ENCODE data around the gene CYTH4. TPM values are rescaled to one million over a fixed set of nuclear protein-coding genes. Genes with fewer than 3 reads are reported as not detected.
A peak's percentile ranks its signal among the peaks of the same experiment; 100 is the strongest.
"Not testable (repeated sequence)": the region's sequence is repeated elsewhere in the genome, so short reads cannot be mapped to it uniquely, and the experiment has no call there.

CYTH4 gene
- polyA plus RNA-seq, 4 donors = 2.4 to 4.9 (median 3.8) TPM

GRCh38 chr22:37325039-37325395 lies 42.7 kb downstream of the CYTH4 start:
- no peak for DNase-seq (ENCODE audit: low read depth in 4 of 4, low spot score in 2 of 4)

- DNase-seq (ENCODE audit: low read depth in 4 of 4, low spot score in 2 of 4) = no peak
These were observed 44.4 kb downstream of the CYTH4 start for GRCh38 chr22:37326726-37327125.

DNA sequence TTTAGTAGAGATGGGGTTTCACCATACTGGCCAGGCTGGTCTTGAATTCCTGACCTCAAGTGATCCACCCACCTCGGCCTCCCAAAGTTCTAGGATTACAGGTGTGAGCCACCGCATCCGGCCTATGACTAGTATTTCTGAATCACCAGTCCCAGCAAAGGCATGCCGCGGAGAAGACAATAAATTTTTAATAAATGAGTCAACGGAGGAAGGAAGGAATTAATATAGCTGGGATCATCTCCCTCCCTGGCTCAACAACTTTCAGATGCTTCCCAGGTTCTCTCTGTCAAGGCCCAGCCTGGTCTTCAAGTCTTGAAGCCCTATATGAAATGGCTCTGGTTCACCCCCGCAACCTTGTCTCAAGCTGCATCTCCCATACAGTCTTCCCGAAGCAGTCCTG lies 45.7 kb downstream of the CYTH4 start:
- no peak for DNase-seq (ENCODE audit: low read depth in 4 of 4, low spot score in 2 of 4)

DNA sequence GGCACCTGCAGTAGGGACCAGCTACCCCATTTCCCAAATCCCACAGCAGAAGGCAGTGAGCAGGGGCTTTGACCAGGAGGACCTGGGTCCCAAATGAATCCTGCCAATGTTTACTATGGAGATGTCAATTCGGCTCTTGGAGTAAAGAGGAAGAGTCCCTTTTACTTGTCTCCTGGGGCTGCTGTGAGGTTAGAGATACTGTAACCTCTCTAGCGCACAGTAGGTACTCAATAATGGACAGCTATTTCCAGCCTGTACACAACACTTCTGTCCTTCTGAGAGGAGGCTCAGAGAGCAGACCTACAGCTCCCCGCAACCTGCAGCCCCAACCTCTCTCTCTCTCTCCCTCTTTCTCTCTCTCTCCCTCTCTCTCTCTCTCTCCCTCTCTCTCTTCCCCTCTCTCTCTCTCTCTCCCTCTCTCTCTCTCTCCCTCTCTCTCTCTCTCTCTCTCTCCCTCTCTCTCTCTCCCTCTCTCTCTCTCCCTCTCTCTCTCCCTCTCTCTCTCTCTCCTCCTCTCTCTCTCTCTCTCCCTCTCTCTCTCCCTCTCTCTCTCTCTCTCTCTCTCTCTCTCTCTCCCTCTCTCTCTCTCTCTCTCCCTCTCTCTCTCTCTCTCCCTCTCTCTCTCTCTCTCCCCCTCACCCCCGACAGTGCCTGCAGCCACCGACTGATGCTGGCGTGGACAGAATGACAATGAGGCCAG lies 46.4 kb downstream of the CYTH4 start:
- not testable (repeated sequence) for DNase-seq (ENCODE audit: low read depth in 4 of 4, low spot score in 2 of 4)

DNA sequence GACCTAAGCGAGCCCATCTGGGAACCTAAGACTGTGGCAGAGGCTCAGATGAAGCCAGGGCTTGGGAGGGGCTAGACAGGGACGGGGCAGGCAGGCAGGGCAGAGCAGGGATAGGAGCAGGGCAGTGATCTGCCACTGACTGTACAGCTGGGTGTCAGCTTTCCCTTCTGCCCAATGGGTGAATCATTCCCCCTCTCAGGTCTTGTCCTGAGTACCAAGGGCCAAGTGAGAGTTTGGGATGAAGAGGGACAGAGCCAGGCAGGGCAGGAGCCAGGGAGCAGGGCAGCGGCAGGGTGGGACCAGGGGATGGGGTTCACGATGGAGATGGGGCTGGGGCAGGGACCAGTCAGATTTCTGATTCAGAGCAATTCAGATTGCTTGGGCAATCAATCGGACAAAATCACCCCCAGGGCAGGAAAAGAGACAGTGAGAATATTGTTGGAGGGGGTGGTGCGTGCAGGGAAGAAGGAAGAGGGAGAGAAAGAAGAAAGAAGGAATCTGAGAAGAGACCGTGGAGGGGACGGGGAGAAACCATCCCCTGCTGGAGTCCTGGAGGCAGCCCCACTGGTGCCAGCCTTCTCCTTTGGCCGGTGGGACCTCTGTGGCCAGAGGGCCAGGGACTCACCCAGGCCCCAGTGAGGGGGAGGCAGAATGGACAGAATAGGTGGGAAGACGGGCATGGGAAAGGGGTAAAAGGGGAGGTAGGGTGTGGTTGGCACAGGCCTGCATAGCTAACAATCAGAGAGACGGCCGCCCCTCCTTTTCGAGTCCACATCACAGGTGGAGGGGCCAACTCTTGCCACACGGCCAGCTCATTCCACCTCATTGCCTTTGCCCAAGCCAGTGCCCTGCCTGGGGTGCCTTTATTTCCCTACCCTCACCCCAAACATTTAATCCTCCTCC lies 47.2 kb downstream of the CYTH4 start:
- no peak for DNase-seq (ENCODE audit: low read depth in 4 of 4, low spot score in 2 of 4)

GRCh38 chr22:37330200-37331033 lies 48.1 kb downstream of the CYTH4 start:
- DNase-seq (ENCODE audit: low read depth in 4 of 4, low spot score in 2 of 4) = peak in 3 of 4 donors; percentile 54 to 73 (median 61)

DNA sequence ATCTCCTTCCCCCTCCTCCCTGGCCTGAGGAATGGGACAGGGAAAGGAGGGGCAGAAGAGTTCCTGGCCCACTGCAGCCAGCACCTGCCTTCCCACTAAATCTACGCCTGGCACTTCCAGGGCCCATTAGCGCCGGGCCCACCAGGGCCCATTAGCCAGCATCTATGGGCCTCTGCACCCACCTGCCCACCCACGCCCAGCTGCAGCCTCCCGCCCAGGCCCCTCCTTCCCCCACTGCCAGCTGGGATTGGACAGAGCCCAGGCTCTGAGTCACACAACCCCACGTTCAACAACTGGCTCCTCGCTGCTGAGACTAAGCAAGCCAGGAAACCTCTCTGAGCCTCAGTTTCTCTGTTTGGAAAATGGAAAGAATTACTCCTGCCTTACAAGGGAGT lies 48.7 kb downstream of the CYTH4 start:
- DNase-seq (ENCODE audit: low read depth in 4 of 4, low spot score in 2 of 4) = no peak

DNA sequence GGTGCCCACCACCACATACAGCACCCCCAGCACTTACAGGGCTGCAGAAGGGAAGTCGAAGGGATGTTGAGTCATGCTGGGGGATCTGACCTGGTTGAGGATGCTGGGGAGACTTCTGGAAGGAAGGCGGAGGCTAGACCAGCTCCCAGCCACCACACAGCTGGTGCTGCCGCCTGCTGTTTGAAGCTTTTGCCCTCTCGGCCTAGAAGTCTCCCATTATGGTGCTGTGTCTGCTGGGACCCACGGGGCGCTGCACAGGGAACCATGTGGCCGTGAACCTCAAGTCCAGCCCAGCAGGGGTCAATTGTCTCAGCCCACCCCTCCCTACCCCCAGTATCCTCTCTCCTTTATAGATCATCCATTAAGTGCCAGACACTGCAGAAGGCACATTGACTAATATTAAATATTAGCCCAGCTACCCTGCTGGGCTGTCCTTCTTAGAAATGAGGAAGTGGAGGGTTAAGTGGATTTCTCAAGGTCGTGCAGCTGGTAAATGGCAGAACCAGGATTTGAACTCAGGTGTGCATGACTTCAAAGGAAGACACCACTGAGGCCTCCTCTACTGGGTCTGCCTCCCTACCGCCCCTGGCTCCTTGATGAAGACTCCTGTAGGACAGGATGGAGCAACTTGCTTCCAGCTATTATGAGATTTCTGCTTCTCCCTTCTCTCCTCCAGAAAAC lies 49.7 kb downstream of the CYTH4 start:
- DNase-seq (ENCODE audit: low read depth in 4 of 4, low spot score in 2 of 4) = no peak

- no peak for DNase-seq (ENCODE audit: low read depth in 4 of 4, low spot score in 2 of 4)
These were observed 51.6 kb downstream of the CYTH4 start for GRCh38 chr22:37333724-37334460.

DNA sequence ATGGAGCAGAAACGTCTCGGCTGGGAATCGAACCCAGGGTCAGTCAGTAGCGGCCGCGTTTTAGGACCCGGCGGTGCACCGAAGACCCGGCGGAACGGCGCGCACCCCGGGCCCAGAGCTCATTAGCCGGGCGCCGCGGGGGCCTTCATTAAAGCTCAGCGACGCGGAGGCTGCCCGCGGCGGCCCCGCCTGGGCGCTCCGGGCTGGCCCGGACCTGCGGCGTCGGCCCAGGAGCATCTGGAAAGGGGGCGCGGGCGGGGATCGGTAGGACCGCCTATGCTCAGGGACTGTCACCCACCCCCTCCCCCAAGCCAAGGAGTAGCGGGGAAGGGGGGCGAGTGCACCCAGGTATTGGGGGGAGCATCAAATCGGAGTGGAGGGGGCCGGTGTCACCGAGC lies 52.2 kb downstream of the CYTH4 start:
- no peak for DNase-seq (ENCODE audit: low read depth in 4 of 4, low spot score in 2 of 4)

GRCh38 chr22:37334859-37335805 lies 52.8 kb downstream of the CYTH4 start:
- no peak for DNase-seq (ENCODE audit: low read depth in 4 of 4, low spot score in 2 of 4)

- DNase-seq (ENCODE audit: low read depth in 4 of 4, low spot score in 2 of 4) = no peak
These were observed 53.5 kb downstream of the CYTH4 start for GRCh38 chr22:37335806-37336199.

GRCh38 chr22:37336579-37336978 lies 54.3 kb downstream of the CYTH4 start:
- no peak for DNase-seq (ENCODE audit: low read depth in 4 of 4, low spot score in 2 of 4)

DNA sequence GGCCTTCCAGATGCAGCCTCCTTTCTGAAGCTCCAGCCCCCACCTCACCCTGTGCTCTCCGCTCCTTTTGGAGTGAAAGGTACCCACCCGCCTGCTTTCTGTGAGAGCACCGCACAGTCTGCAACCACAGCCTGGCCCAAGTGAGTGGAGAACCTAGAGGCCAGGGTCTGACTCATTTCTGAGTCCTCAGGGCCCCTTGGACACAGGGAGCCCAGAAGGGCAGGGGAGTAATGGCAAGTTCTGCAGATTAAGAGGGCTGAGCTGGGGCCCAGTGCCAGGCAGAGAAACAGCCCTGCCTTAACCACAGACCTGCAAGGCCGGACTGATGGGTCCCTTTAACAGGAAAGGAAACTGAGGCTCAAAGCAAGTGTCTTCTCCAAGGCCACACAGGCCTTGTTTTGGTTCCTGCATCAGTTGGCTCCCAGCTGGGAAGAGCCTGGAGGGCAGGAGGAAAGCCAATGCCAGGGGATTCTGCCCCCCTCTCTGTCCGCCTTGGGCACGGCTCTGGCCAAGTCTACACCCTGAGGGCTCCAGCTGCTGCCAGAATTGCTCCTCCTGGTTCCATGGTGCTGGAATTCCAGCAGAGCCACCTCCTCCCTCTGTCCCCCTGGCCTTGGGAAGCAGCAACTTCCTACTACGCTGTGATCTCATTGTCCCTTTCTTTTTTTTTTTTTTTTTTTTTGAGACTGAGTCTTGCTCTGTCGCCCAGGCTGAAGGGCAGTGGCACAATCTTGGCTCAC lies 55.1 kb downstream of the CYTH4 start:
- no peak for DNase-seq (ENCODE audit: low read depth in 4 of 4, low spot score in 2 of 4)

GRCh38 chr22:37338539-37339246 lies 56.4 kb downstream of the CYTH4 start:
- no peak for DNase-seq (ENCODE audit: low read depth in 4 of 4, low spot score in 2 of 4)

DNA sequence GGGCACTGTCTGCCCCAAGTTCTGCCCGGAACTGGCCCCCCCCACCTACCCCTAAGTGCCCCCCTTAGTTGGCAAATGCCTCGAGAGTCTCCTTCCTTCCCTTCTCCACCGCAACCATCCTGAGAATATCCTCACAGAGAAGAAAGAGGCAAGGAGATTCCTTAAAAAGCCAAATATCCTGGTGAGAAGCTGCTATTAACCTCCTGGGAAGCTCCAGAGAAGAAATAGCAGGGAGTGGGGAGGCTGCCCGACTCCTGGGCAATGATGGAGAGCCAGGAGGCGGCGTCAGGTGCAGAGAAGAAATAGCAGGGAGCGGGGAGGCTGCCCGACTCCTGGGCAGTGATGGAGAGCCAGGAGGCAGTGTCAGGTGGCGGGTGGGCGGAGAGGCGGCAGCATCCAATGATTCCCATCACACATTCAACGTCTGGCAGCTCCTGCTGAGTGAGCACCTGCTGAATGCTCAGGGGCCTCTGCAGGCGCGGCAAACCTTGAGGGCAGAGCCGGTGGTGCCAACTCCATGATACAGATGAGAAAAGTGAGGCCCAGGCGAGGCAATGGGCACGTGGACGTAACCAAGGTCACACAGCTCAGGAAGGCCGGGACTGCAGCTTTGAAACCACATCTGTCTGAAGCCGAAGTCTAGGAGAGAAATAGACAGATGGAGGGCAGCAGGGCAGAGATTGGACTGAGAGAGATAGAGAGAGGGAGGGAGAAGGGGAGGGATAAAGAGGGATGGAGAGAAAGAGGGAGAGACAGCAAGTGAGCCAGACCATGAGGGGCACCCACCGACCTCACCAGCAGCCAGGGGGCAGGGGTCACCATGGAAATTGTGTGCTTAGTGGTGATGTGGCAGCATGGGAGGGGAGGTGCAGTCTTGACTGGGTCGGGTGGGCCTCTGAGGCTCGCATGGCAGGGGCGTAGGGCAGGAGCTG lies 58.3 kb downstream of the CYTH4 start:
- DNase-seq (ENCODE audit: low read depth in 4 of 4, low spot score in 2 of 4) = no peak

Data from left renal cortex interstitium (tissue), 4 donors.